Pulmonary artery endothelial cell (primary cell): ENCODE data around the gene LRRC4. TPM values are rescaled to one million over a fixed set of nuclear protein-coding genes. Genes with fewer than 3 reads are reported as not detected.

Source experiments
- DNase-seq: peaks from one replicate; pipeline ENCODE4 v3.0.0-alpha.2; 2011; ENCODE audit warnings: low read depth, low spot score
- total RNA-seq: library from RNA; depleted of rRNA; stranded (reverse); fragments of >200 nt; gene quantifications from 2 replicates; pipeline ENCODE4 v1.2.3, GENCODE V29; 2014

The LRRC4 gene
- 0.40 and 0.99 TPM in 2 replicates for total RNA-seq

- DNase-seq, result no peak
Measured at GRCh38 chr7:128030654-128031611, at the start of gene LRRC4. Gene LRRC4 (minus strand): TSS chr7:128031437. CDS start chr7:128030640, 797 bp downstream.

GRCh38 chr7:128080169-128080568, 48.9 kb upstream of the LRRC4 start:
- DNase-seq, result no peak

GRCh38 chr7:128078309-128078708, 47.1 kb upstream of the LRRC4 start:
- DNase-seq, result no peak

- DNase-seq, result no peak
Measured at GRCh38 chr7:128076796-128077271, 45.6 kb upstream of the LRRC4 start.

- DNase-seq, result no peak
Measured at GRCh38 chr7:128076196-128076795, 45.1 kb upstream of the LRRC4 start.

- no peak for DNase-seq
Measured at GRCh38 chr7:128075242-128076095, 44.2 kb upstream of the LRRC4 start.

- no peak for DNase-seq
Measured at GRCh38 chr7:128074736-128075135, 43.5 kb upstream of the LRRC4 start.

GRCh38 chr7:128074336-128074735, 43.1 kb upstream of the LRRC4 start:
- no peak for DNase-seq

GRCh38 chr7:128073671-128074310, 42.6 kb upstream of the LRRC4 start:
- no peak for DNase-seq

- DNase-seq, result no peak
Measured at GRCh38 chr7:128071801-128072200, 40.6 kb upstream of the LRRC4 start.

GRCh38 chr7:128071376-128071775, 40.1 kb upstream of the LRRC4 start:
- no peak for DNase-seq

- no peak for DNase-seq
Measured at GRCh38 chr7:128069373-128070364, 38.4 kb upstream of the LRRC4 start.

- DNase-seq, result no peak
Measured at GRCh38 chr7:128068785-128069184, 37.5 kb upstream of the LRRC4 start.

GRCh38 chr7:128067983-128068382, 36.7 kb upstream of the LRRC4 start:
- no peak for DNase-seq

GRCh38 chr7:128066858-128067257, 35.6 kb upstream of the LRRC4 start:
- DNase-seq, result no peak

GRCh38 chr7:128066395-128066794, 35.2 kb upstream of the LRRC4 start:
- DNase-seq, result no peak

GRCh38 chr7:128065872-128066271, 34.6 kb upstream of the LRRC4 start:
- DNase-seq, result no peak

GRCh38 chr7:128063088-128063487, 31.9 kb upstream of the LRRC4 start:
- no peak for DNase-seq

GRCh38 chr7:128060018-128060417, 28.8 kb upstream of the LRRC4 start:
- DNase-seq, result no peak
